CD4-positive, alpha-beta T cell treated with Interleukin-12 subunit alpha and Interleukin-12 subunit beta, for 1 hour (primary cell): Measurements from ENCODE around the gene KCNC1.

Source experiments
- DNase-seq: peaks from one replicate; pipeline ENCODE4 v3.0.0-alpha.2; 2020

KCNC1 gene

GRCh38 chr11:17755891-17756290 lies 21.3 kb downstream of the KCNC1 start:
- no peak for DNase-seq

DNA sequence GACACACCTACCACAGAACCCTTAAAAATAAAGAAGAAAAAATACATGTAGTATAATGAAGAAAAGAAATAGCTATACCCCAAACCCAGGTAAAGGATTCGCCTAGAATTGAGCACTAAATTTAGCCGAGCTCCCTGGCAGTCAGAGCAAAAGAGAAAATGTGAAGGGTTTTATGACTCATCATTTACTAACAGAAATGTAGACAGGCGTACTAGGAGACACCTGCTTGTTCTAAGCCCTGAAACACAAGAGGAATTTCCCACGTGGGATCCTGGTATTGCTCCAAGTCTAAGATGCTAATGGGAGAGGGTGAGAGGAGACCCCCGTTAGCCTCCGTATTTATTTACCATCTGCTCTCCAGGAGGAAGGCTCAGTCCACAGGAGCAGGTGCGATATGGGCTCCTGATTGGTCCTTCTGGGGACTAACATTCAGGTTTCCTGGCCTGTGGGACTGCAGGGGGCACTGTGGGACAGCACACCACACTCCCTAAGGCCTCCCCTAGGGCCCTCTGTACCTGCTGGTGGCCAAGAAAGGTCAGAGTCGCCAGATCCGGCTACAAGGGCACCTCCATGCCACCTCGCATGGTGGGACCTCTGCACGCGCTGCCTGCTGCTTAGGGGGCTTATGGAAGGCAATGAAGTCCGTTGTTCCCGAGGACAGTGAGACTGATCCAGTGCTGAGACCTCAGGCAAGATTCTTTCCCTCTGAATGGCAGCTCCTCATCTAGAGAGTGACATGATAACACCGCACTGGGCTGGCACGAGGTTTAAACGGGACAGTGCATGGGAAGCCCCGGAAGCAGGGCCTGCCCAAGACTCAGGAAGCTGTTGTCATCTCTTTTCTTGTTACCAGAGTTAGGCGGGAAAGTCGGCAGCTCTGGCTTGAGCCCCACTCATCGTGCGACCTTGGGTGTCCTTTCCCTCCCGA lies 25.8 kb downstream of the KCNC1 start:
- DNase-seq = no peak

- DNase-seq = no peak
Observed at GRCh38 chr11:17762309-17762974, 27.9 kb downstream of the KCNC1 start.

- no peak for DNase-seq
Observed at GRCh38 chr11:17763244-17763643, 28.7 kb downstream of the KCNC1 start.

DNA sequence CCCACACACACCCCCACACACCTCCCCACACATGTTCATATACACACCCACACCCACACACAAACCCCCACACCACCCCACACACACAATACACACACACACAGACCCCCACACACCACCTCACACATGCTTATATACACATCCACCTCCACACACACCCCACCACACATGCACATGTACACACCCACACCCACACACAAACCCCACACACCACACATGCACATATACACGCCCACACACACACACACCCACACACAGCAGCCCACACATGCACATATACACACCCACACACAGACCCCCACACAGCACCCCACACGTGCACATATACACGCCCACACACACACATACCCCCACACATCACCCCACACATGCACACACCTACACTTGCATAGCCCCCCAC lies 29.1 kb downstream of the KCNC1 start:
- DNase-seq = no peak

DNA sequence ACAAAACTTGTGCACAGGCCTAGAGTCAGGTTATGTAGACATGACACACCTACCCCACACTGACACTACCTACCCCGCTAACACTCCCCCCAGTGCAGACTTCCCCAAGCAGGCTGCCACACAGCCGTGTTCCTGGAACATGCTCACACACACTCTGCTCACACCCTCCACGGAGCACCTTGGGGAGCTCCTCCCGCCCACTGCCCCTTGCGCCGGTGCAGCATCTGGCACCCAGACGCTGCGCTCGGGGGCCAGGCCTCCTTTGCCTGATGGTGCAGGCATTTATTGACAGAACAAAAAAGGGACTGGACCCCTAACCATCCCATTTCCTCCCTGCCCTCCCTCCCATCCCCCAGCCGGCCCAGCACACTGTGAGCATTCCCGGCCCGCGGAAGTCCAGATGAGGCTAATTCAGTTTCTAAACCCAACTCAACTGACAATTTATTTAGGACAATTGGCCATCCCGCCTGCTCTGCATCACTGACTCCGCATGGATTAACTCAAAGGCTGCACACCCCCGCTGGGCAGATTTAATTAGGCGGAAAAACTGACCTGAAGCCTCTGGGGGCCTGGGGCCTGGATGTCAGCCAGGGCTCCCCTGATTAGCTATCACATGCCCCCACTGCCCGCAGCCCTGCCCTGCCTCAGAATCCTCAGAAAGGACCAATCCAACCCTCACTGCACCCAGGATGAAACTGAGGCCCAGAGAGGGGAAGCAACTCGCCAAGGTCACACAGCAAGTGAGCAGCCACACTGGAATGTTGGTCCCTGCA lies 30.1 kb downstream of the KCNC1 start:
- DNase-seq = no peak

DNA sequence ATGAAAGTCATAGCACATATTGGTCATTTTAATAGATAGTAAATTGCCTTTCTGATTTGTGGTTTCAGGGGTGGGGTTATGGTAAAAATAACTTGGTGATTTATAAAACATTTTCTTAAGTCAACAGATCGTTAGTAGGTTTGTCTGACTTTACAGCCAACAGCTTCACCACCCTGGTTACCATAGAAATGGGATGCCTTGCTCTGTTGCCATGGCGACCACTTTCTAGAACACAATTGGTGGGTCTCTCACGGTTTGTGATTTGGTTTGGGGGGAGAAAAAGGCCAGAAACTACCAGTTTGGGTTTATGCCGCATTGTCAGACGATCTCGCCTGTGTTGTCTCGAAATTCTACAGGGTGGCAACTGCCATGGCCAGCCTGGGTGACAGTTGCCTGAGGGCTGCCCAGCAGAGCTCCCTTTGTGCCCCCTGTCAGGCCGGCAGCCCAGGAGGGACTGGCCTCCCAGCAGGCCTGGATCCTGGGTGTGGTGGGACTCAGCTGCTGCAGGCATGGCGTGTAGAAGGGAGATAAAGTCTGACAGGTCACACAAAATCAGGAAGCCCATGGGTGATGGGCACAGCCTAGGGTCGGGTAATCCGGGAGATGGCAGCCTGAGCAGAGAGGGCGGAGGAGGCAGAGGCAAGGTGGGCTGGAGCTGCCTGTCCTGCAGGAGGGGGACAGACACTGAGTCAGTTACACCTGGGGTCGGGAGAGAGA lies 30.9 kb downstream of the KCNC1 start:
- no peak for DNase-seq

- DNase-seq = no peak
Observed at GRCh38 chr11:17766073-17766359, 31.4 kb downstream of the KCNC1 start.

DNA sequence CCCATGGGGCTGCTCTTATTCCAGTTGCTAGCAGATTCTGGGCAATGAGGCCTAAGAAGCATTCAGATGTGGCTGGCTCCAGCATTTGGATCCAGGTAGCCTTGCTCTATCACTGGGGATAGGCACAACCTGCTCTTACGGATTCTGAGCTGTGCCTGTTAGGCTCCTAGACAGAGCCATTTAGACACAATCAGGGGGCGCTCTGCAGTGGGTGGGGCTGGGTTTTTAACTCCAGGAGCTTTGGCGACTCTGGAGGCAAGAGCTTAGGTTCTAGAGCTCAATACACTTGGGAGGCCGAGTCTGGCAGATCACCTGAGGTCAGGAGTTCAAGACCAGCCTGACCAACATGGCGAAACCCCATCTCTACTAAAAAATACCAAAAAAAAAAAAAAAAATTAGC lies 32.0 kb downstream of the KCNC1 start:
- no peak for DNase-seq

- DNase-seq = no peak
Observed at GRCh38 chr11:17767301-17767885, 32.8 kb downstream of the KCNC1 start.

DNA sequence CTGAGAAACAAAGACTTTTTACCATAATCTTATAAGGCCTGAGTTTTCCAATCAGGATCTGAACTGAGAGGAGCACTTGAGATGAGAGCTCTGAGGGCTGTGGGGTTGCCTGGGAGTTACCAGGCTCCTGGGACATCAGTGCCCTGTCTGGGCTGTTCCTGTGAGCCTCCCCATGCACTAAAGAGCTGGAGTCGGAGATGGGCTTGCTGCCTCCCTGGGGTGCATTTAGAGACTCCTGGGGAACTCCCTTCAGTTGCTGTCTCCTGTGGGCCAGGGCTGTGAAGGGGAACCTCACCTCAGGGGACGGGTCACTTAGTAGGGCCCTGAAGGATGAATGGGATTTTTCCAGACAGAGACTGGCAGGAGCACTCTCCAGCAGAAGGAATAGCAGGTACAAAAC lies 33.3 kb downstream of the KCNC1 start:
- DNase-seq = no peak

- no peak for DNase-seq
Observed at GRCh38 chr11:17768547-17768946, 34.0 kb downstream of the KCNC1 start.

DNA sequence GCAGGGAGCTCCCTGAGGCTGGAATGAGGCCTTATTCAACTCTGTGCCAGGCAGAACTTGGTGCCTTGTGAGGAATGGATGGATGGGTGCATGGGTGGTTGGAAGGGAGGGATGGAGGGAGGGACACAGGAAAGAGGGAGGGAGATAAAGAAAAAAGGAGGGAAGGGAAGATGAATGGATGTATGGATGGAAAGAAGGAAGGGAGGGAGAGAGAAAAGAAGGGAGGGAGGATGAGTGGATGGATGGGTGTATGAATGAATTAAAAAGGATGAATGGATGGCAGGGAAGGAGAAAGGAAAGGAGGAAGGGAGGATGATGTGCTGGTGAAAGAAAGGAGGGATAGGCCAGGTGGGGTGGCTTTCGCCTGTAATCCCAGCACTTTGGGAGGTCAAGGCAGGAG lies 34.6 kb downstream of the KCNC1 start:
- DNase-seq = no peak

DNA sequence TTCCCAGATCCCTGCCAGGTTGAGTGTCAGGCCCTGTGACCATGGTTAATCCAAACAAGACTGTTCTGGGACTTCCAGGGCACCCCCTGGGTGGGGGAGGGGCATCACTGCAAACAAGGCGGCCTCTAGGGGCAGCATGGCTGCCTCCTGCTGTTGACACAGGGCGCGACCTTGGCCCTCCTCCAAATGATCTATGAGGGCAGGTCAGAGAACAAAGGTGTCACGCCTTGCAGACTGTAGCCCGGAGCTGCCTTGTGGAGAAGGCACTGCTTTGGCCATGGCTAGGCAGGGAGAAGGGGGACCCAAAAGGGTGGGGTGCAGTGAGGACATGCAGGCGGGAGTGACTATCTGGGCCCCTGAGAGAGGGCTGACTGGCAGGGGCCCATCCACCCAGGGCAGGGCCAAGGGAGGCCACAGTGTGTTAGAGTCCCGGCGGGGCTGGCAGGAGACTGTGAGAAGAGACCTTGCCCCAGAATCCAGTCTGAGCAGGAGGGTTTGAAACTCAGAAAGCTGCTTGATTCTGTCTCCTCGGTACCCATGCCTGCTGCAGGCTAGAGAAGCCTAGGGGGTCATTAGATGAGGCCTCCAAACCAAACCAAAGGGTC lies 35.6 kb downstream of the KCNC1 start:
- DNase-seq = no peak

DNA sequence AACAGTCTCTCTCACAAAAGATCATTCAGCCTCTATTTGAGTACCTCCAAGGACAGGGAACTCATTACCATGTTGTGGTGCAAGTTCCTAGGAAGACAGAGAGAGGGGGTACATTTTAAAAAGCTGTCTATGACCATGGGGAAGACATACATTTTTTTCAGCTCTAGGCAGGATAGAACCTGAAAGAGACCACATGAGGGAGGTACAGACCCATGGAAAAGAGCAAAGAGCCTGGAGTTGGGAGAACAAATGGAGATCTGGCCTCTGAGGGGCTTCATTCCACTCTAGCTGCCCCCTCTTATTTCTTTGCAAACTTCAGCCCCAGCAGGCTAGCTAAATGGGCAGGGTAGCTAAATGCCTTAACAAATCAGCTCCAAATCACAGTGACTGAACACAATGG lies 36.3 kb downstream of the KCNC1 start:
- DNase-seq = no peak

DNA sequence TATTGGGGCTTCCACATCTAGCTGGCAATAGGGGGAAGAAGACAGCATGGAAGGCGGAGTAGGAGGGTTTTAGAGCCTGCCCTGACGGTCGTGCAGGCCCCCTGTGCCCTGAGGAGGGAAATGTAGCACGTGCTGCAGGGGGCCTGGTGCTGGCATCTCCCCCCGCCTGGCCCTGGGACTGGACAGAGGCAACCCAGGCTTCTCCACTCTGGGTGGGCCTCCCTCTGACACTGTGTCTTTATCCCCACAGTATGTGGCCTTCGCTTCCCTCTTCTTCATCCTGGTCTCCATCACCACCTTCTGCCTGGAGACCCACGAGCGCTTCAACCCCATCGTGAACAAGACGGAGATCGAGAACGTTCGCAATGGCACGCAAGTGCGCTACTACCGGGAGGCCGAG lies 36.8 kb downstream of the KCNC1 start:
- no peak for DNase-seq

DNA sequence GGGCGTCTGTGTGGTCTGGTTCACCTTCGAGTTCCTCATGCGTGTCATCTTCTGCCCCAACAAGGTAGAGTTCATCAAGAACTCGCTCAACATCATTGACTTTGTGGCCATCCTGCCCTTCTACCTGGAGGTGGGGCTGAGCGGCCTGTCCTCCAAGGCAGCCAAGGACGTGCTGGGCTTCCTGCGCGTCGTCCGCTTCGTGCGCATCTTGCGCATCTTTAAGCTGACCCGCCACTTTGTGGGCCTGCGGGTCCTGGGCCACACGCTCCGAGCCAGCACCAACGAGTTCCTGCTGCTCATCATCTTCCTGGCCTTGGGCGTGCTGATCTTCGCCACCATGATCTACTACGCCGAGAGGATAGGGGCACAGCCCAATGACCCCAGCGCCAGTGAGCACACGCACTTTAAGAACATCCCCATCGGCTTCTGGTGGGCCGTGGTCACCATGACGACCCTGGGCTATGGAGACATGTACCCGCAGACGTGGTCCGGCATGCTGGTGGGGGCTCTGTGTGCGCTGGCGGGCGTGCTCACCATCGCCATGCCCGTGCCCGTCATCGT lies 37.3 kb downstream of the KCNC1 start:
- no peak for DNase-seq

- DNase-seq = no peak
Observed at GRCh38 chr11:17772704-17773600, 38.4 kb downstream of the KCNC1 start.

DNA sequence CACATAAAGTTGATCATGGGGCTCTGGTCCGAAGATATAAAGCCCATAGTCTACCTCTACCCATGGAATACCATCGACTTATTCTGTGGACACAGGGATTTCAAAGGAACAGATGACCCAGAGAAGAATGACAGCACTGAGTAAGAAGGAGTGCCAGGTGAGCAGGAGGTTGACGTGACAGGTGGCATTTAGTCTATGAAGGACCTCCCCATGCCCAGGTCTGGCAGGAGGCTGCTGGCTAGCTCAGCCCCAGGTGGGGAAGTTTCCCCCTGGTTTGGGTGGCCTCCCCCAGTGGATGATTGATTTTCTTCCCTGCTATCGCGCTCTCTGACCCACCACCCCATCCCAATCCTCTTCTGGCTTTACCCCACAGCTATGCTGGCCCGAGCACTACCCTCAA lies 39.1 kb downstream of the KCNC1 start:
- no peak for DNase-seq

DNA sequence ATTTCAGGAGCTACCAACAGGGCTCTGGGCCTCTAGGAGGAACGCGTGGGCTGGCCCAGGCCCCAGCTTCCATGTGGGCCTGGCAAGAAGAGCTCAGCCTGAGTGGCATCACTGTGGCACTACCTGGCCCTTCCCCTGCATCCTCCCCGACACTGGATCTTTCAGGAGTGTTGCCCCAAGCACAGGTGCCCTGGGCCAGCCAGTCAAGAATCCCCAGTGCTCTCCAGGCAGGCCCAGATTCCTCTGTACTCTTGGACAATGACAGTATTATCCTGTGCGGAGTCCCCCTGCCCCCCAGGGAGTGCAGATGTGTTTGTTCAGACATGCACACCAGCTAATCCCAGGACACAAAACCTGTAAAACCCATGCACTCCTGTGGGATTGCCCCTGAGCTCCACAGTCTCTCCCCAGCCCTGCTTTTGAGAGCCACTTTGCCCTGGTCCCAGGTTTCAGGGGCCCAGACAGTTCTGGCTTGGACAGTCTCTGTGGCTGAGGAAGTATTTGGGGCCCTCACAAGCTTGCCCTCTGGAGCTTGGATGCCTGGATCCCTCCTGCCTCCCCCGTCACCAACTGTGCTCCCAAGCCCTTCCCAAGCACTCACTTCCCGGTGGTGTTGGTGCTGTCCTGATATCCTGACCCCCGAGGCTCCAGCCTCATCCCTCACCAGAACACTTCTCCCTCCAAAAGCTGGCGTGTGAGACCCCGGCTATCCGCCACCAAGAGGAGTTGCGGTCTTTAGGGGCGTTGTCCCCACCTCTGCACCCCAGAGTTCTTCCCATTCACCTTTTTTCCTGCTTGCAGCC lies 39.9 kb downstream of the KCNC1 start:
- DNase-seq = no peak
